DMS114 treated with DMSO at 0.1 percent for 48 hours (cell line): Measurements from ENCODE around the gene VAT1L.

Source experiments
- DNase-seq: peaks from one replicate; lab custom pipeline; 2025; ENCODE audit not compliant: unreplicated experiment; lab: John Stamatoyannopoulos, UW

VAT1L gene

GRCh38 chr16:77833921-77834634 is 45.7 kb downstream of the VAT1L start:
- no peak for DNase-seq

GRCh38 chr16:77834635-77835540 is 46.5 kb downstream of the VAT1L start:
- DNase-seq = no peak

GRCh38 chr16:77836801-77837200 is 48.4 kb downstream of the VAT1L start:
- DNase-seq = no peak

- no peak for DNase-seq
These were observed 50.4 kb downstream of the VAT1L start for GRCh38 chr16:77838597-77839255.

GRCh38 chr16:77840093-77840492 is 51.7 kb downstream of the VAT1L start:
- no peak for DNase-seq

- DNase-seq = no peak
These were observed 52.5 kb downstream of the VAT1L start for GRCh38 chr16:77840673-77841501.

GRCh38 chr16:77841502-77841763 is 53.1 kb downstream of the VAT1L start:
- DNase-seq = no peak

GRCh38 chr16:77842468-77842867 is 54.1 kb downstream of the VAT1L start:
- no peak for DNase-seq

- no peak for DNase-seq
These were observed 55.0 kb downstream of the VAT1L start for GRCh38 chr16:77843405-77843804.

GRCh38 chr16:77844801-77845200 is 56.4 kb downstream of the VAT1L start:
- DNase-seq = no peak

GRCh38 chr16:77849646-77850258 is 61.4 kb downstream of the VAT1L start:
- no peak for DNase-seq

GRCh38 chr16:77850636-77851333 is 62.4 kb downstream of the VAT1L start:
- no peak for DNase-seq

- no peak for DNase-seq
These were observed 64.8 kb downstream of the VAT1L start for GRCh38 chr16:77853161-77853560.

- no peak for DNase-seq
These were observed 68.2 kb downstream of the VAT1L start for GRCh38 chr16:77856438-77857160.

- no peak for DNase-seq
These were observed 69.7 kb downstream of the VAT1L start for GRCh38 chr16:77858060-77858459.

GRCh38 chr16:77859493-77860232 is 71.3 kb downstream of the VAT1L start:
- DNase-seq = no peak

GRCh38 chr16:77860953-77861352 is 72.6 kb downstream of the VAT1L start:
- DNase-seq = no peak

GRCh38 chr16:77863250-77863649 is 74.9 kb downstream of the VAT1L start:
- no peak for DNase-seq

- DNase-seq = no peak
These were observed 78.4 kb downstream of the VAT1L start for GRCh38 chr16:77866752-77867151.
